Astrocyte (in vitro differentiated cells and primary cell): ENCODE results near the gene ARHGAP24. TPM values are rescaled to one million over a fixed set of nuclear protein-coding genes. Genes with fewer than 3 reads are reported as not detected.

Experiments used
- DNase-seq: peaks from one replicate; pipeline ENCODE4 v3.0.0-alpha.2; 2010; ENCODE audit warnings: low read depth
- FAIRE-seq: peaks from 2 replicates; lab custom pipeline; 2011; peaks lifted over from hg19 to GRCh38; lab: Jason Lieb, UNC
- H2AFZ ChIP-seq: 2 replicates; pipeline ENCODE4 v1.6.0; 2012; ENCODE audit warnings: low read depth, low read length, inconsistent platforms
- H3K27ac ChIP-seq: 2 replicates; pipeline ENCODE4 v1.5.1; 2011; ENCODE audit warnings: low read depth, low read length, inconsistent platforms
- H3K27me3 ChIP-seq: 2 replicates; pipeline ENCODE4 v1.6.0; 2011; ENCODE audit warnings: low read length, inconsistent platforms; ENCODE audit not compliant: insufficient read depth
- H3K36me3 ChIP-seq: 2 replicates; pipeline ENCODE4 v1.5.1; 2011; ENCODE audit warnings: low read length, inconsistent platforms; ENCODE audit not compliant: insufficient read depth
- H3K4me1 ChIP-seq: 2 replicates; pipeline ENCODE4 v1.5.1; 2011; ENCODE audit warnings: low read length, inconsistent platforms; ENCODE audit not compliant: insufficient read depth
- H3K4me2 ChIP-seq: 2 replicates; pipeline ENCODE4 v1.6.0; 2012; ENCODE audit warnings: low read length, inconsistent platforms
- H3K4me3 ChIP-seq: 2 replicates; pipeline ENCODE4 v1.5.1; 2011; ENCODE audit warnings: low read depth, mild to moderate bottlenecking, low read length, inconsistent platforms; ENCODE audit not compliant: insufficient read depth
- H3K79me2 ChIP-seq: 2 replicates; pipeline ENCODE4 v1.6.0; 2012; ENCODE audit warnings: mild to moderate bottlenecking, low read length, inconsistent platforms; ENCODE audit not compliant: insufficient read depth
- H3K9ac ChIP-seq: 2 replicates; pipeline ENCODE4 v1.6.0; 2012; ENCODE audit warnings: mild to moderate bottlenecking, low read length, inconsistent platforms
- H3K9me3 ChIP-seq: 2 replicates; pipeline ENCODE4 v1.5.1; 2012; ENCODE audit warnings: low read depth, mild to moderate bottlenecking, low read length, inconsistent platforms; ENCODE audit not compliant: insufficient read depth
- H4K20me1 ChIP-seq: 2 replicates; pipeline ENCODE4 v1.6.0; 2012; ENCODE audit warnings: low read length, inconsistent platforms; ENCODE audit not compliant: insufficient read depth
- H3K27ac Mint-ChIP-seq: one replicate; pipeline ENCODE4 v1.8.0; 2021; ENCODE audit warnings: mild to moderate bottlenecking, mixed read lengths; ENCODE audit not compliant: unreplicated experiment
- H3K27me3 Mint-ChIP-seq: one replicate; pipeline ENCODE4 v1.8.0; 2021; ENCODE audit warnings: low read depth, mixed read lengths; ENCODE audit not compliant: unreplicated experiment
- H3K36me3 Mint-ChIP-seq: one replicate; pipeline ENCODE4 v1.8.0; 2021; ENCODE audit warnings: low read depth, mixed read lengths; ENCODE audit not compliant: unreplicated experiment
- H3K4me1 Mint-ChIP-seq: one replicate; pipeline ENCODE4 v1.8.0; 2021; ENCODE audit warnings: low read depth, mixed read lengths; ENCODE audit not compliant: unreplicated experiment
- H3K4me3 Mint-ChIP-seq: one replicate; pipeline ENCODE4 v1.8.0; 2021; ENCODE audit warnings: mild to moderate bottlenecking, moderate library complexity, mixed read lengths; ENCODE audit not compliant: unreplicated experiment
- H3K9me3 Mint-ChIP-seq: one replicate; pipeline ENCODE4 v1.8.0; 2021; ENCODE audit warnings: mild to moderate bottlenecking, mixed read lengths; ENCODE audit not compliant: unreplicated experiment
- CTCF ChIP-seq: IDR thresholded peaks from 2 replicates; pipeline ENCODE4 v1.5.1; 2011; ENCODE audit warnings: low read depth, mild to moderate bottlenecking, inconsistent platforms, low read length, moderate library complexity; ENCODE audit not compliant: insufficient read depth
- EZH2 ChIP-seq: IDR thresholded peaks from 2 replicates; pipeline ENCODE4 v1.6.1; 2012; ENCODE audit warnings: mild to moderate bottlenecking, low read length, inconsistent platforms; ENCODE audit not compliant: insufficient read depth
- total RNA-seq: library from RNA; stranded (reverse); gene quantifications from 2 replicates; pipeline ENCODE4 v1.2.1, GENCODE V29; 2021

The ARHGAP24 gene
- total RNA-seq, 1 donor from 2014 or later = 2.1 TPM

DNA sequence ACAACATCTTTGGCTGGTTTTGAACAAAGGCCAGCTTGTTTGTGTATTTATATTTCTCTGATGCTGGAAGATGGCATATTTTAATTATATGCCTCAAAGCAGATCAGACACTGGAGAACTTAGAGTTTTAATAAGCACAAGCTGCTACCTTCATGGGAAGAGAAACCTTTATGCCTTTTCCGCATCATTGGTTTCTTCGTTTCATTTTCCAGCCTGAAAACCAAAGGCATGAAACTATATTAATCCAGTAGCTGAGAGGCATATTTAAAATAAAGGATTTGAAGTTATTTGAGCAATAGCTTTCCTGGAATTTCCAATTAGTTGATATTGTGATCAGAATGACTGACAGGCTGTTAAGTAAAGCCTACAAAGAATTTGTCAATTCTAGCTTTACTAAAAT, 141.0 kb downstream of the ARHGAP24 start:
- H3K27ac ChIP-seq = no peak overlapping the region
- H3K4me2 ChIP-seq = no peak overlapping the region
- Mint-ChIP-seq H3K27ac (no peak overlapping the region), H3K27me3 (no peaks in the 10 kb centered on the region), H3K9me3 (no peaks in the 10 kb centered on the region), H3K4me3 (no peak overlapping the region), H3K4me1 (no peaks in the 10 kb centered on the region), H3K36me3 (no peaks in the 10 kb centered on the region)
- FAIRE-seq (no peak), DNase-seq (no peak)
- no peaks in the 10 kb centered on the region for H3K79me2 ChIP-seq
- H3K4me1 ChIP-seq = no peaks in the 10 kb centered on the region
- H3K27me3 ChIP-seq = no peaks in the 10 kb centered on the region
- H2AFZ ChIP-seq = no peak overlapping the region
- H3K9ac ChIP-seq = no peak overlapping the region
- no peaks in the 10 kb centered on the region for H3K36me3 ChIP-seq
- no peaks in the 10 kb centered on the region for H4K20me1 ChIP-seq
- no peaks in the 10 kb centered on the region for H3K9me3 ChIP-seq
- TF ChIP-seq EZH2 = no peak
- no peak overlapping the region for H3K4me3 ChIP-seq

GRCh38 chr4:85617202-85617601, 142.3 kb downstream of the ARHGAP24 start:
- Mint-ChIP-seq H3K36me3 (no peaks in the 10 kb centered on the region), H3K27ac (no peak overlapping the region), H3K27me3 (no peaks in the 10 kb centered on the region), H3K4me3 (no peak overlapping the region), H3K9me3 (no peaks in the 10 kb centered on the region), H3K4me1 (no peaks in the 10 kb centered on the region)
- no peaks in the 10 kb centered on the region for H3K27me3 ChIP-seq
- no peak for FAIRE-seq
- no peak overlapping the region for H3K9ac ChIP-seq
- H3K4me3 ChIP-seq = no peak overlapping the region
- no peaks in the 10 kb centered on the region for H3K9me3 ChIP-seq
- H2AFZ ChIP-seq = no peak overlapping the region
- no peak for TF ChIP-seq EZH2
- no peak for TF ChIP-seq CTCF
- H3K4me2 ChIP-seq = no peak overlapping the region
- no peaks in the 10 kb centered on the region for H4K20me1 ChIP-seq
- no peaks in the 10 kb centered on the region for H3K79me2 ChIP-seq
- no peak overlapping the region for H3K27ac ChIP-seq
- DNase-seq = no peak
- H3K4me1 ChIP-seq = no peaks in the 10 kb centered on the region
- no peaks in the 10 kb centered on the region for H3K36me3 ChIP-seq

DNA sequence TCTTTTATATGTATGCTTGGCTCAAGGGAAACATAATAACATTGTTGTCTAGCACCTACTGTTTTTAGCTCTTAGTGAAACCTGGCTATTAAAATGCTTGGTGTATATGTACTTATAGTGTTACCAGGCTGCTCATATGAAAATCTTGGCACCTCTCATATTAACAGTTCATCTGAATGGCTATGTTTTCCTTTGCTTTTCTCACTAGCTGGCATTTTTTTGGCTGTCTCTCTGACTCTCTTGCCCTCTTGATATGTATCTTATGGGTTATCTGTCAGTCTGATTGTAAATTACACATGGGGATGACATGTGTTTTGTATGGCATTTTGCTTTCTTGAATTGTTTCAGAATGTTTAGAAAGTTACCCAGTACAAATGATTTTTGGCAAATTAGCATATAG, 158.0 kb downstream of the ARHGAP24 start:
- Histone ChIP-seq H3K27me3 (no peaks in the 10 kb centered on the region), H3K9me3 (no peaks in the 10 kb centered on the region), H4K20me1 (no peaks in the 10 kb centered on the region), H3K4me1 (no peaks in the 10 kb centered on the region), H3K79me2 (no peaks in the 10 kb centered on the region), H3K27ac (no peak overlapping the region), H3K36me3 (no peaks in the 10 kb centered on the region), H2AFZ (no peak overlapping the region), H3K4me3 (no peak overlapping the region), H3K4me2 (no peak overlapping the region), H3K9ac (no peak overlapping the region)
- H3K4me3 Mint-ChIP-seq = no peak overlapping the region
- DNase-seq (no peak), FAIRE-seq (peak; percentile 37)
- H3K9me3 Mint-ChIP-seq = peaks cover 7% of the 10 kb centered on the region
- H3K27me3 Mint-ChIP-seq = no peaks in the 10 kb centered on the region
- H3K36me3 Mint-ChIP-seq = no peaks in the 10 kb centered on the region
- peaks cover 2% of the 10 kb centered on the region for H3K4me1 Mint-ChIP-seq
- TF ChIP-seq CTCF = no peak
- no peak overlapping the region for H3K27ac Mint-ChIP-seq
